NCI-H1105 (cell line): ENCODE results near the gene ZNF442.
"Not testable (repeated sequence)": the region's sequence is repeated elsewhere in the genome, so short reads cannot be mapped to it uniquely, and the experiment has no call there.

Source experiments
- DNase-seq: peaks from one replicate; lab custom pipeline; 2025; lab: John Stamatoyannopoulos, UW

The ZNF442 gene

DNA sequence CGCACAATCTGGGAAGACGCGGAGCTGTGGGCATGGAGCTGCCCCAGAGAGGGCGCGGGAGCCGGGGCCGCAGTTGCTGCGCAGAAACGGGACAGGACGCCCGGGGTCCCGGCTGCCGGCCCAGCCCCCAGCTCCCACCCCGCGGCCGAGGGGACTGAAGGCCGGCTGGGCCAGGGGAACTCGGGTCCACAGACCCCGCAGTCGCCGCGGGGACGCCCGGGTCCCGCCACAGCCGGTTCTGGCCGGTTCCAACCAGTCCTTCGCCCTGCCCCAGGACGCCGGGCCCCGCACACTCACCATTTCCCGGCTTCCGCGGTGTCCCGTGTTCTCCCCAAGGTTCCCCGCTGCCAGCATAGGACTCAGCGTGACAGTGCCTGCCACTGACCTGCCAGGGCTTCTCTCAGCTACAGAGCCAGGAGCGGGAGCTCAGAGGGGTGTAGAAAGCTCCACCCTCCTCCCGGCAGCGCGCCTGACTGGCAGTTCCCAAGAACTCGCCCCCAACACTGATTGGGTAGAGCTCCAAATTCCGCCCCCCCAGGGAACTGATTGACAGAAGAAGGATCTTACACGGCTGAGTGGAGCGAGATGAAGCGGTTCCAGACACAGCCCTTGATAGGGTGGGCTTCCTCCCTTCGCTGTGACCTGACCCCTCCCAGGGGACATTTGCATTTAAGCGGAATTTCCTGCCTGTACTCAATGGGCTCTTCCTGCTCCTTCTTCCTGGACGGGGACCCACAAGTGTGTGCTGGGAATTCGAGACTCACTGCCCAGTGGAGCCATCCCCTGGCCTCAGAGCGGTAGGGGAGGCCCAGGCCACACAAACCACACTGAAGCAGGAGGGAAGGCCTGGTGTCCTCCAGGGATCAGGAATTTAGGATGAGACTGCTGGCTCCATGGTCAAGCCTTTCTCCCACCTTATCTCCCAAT lies at the start of gene ZNF442:
Gene ZNF442, minus strand, starts transcription at position 448 of the 927 bp plus-strand sequence. CDS start 2,052 bp downstream, outside the sequence.
- DNase-seq = peak; percentile 94

DNA sequence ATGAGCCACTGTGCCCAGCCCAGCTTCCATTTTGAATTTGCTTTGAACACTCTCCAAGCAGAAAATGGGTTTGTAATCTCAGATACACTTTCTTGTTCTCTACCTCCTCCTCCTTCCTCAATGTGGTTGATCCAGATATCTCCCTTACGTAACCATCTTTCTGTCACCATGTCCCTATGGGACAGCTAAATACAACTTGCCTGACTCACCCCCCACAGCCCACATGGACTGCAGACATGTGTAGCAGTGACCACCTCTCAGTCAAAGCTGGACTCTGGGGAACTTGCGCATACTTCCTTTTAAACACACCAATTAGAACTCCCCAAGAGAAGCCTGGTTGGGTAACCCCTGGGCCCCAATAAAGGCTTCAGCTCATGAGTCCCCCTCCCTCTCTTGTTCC lies 46.4 kb upstream of the ZNF442 start:
- DNase-seq = no peak

DNA sequence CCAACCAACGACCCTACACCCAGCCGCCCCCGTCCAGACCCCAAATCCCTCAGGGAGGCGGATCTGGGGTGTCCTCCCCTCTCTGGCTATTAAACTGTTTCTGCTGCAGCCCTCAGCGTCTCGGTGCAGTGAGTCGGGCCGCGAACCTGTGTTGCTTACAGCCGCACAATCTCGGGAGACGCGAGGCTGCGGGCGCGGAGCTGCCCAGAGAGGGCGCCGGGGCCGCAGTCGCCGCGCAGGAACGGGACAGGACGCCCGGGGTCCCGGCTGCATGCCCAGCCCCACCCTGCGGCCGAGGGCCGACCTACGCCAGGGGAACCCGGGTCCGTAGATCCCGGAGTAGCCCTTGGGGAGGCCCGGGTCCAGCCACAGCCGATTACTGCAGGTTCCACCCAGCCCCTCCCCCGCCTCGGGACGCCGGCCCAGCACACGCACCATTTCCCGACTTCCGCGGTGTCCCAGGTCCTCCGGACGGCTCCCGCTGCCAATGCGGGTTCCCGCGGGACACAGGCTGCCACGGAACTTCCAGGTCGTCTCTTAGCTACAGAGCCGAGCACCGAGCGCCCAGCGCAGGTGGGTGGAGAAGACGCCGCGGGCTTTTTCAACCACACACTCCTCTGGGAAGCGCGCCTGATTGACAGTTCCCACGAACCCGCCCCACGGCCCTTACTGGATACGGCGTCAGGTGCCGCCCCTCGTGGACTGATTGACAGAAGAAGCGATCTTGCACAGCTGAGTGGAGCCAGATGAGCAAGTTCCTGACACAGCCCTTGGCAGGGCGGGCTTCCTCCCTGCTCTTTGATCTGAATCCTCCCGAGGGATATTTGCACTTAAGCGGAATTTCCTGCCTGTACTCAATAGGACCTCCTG lies 35.4 kb upstream of the ZNF442 start, which contains the start of gene ZNF799:
Gene ZNF799, minus strand, starts transcription at position 639 of the 870 bp plus-strand sequence. Its CDS starts 201 bp downstream, at position 438.
- peak; percentile 94 for DNase-seq

DNA sequence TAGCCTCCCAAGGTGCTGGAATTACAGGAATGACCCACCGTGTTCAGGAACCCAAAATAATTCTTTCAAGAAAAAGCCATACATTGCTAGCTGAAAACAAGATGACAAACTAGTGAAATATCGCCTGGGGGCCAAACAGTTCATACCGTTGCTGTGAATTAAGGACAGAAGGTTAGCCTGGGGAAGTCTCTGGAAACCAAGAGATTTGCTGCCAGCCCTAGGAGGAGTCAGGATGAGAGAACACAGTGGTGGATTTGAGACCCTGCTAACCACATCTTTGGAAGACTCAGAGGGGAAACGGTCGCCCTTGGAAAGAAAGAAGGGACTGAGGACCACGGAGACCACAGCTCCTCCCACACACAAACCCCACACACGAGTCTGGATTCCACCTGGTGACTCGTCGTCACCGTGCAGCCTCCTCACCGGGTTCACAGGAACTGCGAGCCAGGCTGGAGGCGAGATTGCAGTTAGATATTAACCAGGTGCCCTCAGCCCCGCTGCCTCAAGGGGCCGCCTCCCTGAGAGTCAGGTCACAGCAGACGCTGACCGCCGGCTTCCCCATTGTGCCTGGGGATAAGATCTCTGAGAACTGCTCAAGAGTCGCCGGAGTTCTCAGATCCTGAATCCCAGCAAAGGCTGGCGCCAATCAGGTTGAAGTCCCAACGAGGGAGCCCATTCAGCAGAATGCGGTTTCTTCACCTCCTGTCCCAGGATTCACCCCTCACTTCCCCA lies 34.6 kb upstream of the ZNF442 start:
- peak; percentile 2 for DNase-seq

DNA sequence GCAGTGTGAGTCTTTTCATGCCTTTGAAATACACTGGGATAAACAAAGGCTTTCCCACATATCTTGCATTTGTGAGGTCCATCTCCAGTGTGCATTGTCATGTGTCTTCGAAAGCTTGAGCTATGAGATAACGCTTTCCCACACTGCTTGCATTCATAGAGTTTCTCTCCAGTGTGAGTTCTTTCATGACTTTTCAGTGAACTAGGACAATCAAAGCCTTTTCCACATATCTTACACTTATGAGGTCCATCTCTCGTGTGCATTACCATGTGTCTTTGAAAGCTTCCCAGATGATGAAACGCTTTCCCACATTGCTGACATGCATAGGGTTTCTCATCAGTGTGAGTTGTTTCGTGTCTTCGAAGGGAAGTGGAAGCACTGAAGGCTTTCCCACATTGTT lies 25.7 kb upstream of the ZNF442 start:
- not testable (repeated sequence) for DNase-seq

DNA sequence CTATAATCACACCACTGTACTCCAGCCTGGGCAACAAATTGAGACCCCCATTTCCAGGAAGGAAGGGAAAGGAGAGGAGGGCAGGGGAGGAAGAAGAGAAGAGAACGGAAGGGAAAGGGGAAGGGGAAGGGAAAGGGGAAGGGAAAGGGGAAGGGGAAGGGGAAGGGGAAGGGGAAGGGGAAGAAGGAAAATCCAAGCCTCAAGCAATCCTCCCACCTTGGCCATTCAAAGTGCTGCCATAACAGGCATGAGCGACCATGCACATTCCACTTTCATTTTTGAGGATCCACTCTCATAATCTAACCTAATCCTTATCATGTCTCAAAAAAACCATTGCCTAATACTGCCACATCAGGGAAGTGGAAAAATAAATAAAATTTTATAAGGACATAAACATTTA lies 20.9 kb upstream of the ZNF442 start:
- DNase-seq = not testable (repeated sequence)

DNA sequence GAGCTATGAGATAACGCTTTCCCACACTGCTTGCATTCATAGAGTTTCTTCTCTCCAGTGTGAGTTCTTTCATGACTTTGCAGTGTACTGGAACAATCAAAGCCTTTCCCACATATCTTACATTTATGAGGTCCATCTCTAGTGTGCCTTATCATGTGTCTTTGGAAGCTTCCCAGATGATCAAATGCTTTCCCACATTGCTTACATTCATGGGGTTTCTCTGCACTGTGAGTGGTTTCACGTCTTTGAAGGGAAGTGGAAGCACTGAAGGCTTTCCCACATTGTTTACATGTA lies 14.9 kb upstream of the ZNF442 start:
- DNase-seq = no peak

DNA sequence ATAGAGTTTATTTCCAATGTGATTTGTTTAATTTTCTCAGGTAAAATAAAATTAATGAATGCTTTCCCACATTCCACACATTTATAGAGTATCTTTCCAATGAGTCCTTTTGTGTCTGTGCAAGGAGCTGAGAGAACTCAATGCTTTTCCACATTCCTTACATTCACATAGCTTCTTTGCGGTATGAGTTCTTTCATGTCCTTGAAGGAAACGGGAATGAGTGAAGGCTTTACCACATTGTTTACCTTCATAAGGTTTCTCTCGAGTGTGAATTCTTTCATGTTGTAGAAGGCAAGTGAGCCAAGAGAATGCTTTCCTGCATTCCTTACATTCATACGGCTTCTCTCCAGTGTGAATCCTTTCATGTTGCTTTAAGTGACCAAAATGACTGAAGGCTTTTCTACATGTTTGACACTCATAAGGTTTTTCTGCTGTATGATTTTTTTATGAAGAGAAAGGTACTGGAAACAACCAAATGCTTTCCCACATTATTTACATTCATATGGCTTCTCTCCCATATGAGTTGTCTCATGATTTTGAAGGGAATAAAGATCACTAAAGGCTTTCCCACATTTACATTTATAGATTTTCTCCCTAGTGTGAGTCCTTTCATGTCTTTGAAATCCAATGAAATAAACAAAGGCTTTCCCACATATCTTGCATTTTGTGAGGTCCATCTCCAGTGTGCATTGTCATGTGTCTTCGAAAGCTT lies 14.4 kb upstream of the ZNF442 start:
- no peak for DNase-seq

DNA sequence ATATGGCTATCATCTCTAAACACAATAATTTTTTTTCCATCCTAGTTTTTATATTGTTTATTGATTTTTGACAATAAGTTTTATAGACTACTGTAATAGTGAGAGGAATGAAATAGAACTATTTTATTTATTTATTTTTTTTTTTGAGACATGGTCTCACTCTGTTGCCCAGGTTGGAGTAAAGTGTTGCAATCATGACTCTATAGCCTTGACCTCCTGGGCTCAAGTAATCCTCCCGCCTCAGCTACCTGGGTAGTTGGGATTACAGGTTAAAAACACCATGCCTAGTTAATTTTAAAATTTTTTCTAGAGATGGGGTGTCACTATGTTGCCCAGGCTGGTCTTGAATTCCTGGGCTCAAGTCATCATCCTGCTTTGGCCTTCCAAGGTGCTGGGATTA lies 8.5 kb upstream of the ZNF442 start:
- DNase-seq = no peak

DNA sequence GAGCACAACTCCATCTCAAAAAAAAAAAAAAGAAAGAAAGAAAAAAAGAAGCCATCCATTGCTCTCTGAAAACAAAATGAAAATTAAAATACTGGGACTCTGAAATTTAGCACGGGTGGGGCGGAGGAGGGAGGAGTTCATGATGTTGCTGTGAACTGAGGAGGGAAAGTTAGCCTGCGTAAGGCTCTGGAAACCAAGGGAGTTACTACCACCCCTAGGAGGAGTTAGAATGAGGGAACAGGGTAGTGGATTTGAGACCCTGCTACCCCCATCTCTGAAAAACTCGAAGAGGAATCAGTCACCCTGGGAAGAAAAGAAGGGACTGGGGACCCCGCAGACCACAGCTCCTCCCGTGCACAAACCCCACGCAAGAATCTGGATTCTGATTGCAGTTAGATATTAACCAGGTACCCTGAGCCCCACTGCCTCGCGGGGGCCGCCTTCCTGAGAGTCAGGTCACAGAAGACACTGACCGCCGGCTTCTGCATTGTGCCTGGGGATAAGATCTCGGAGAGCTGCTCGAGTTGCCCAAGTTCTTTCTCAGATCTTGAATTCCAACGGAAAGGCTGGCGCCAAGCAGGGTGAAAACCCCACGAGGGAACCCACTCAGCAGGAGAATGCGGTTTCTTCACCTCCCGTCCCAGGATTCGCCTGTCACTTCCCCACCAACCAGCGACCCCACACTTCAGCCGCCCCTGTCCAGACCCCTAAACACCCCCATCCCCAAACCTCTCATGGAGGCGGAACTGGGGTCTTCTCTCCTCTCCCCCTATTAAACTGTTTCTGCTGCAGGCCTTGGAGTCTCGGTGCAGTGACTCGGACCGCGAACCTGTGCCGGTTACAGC lies 870 bp downstream of the ZNF442 start:
- DNase-seq = no peak

DNA sequence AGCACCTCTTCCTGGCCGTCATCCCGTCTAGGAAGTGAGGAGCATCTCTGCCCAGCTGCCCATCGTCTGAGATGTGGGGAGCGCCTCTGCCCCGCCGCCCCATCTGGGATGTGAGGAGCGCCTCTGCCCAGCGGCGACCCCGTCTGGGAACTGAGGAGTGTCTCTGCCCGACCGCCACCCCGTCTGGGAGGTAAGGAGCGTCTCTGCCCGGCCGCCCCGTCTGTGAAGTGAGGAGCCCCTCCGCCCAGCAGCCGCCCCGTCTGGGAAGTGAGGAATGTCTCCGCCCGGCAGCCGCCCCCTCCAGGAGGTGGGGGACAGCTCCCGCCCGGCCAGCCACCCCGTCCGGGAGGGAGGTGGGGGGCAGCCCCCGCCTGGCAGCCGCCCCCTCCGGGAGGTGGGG lies 3.2 kb downstream of the ZNF442 start:
- DNase-seq = not testable (repeated sequence)

DNA sequence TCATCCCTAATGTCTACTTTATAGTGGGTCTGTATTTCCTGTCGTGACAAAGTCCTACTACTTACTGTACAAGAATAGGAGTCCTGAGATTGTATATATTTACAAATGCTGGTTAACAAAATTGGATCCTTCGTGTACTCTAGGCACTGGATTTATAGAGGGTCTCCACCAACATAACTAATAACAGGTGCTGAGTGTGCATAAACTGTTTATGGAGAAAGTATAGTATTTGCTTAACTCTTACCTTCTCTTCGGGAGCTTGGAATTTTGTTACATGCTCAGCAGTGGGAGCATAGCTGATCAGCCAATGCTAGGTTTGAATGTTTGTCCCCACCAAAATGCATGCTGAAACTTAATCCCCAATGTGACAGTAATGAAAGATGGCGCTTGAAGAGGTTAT lies 12.1 kb downstream of the ZNF442 start:
- DNase-seq = no peak

DNA sequence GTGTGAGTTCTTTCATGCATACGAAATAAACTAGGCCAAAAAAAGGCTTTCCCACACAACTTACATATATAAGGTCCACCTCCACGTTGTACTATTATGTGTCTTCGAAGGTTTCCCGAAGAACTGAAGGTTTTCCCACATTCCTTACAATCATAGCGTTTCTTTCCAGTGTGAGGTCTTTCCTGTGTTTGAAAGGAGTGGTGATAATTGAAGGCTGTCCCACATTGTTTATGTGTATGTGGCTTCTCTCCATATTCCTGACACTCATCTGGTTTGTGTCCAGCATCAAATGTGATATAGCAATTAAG lies 14.6 kb downstream of the ZNF442 start:
- DNase-seq = no peak

DNA sequence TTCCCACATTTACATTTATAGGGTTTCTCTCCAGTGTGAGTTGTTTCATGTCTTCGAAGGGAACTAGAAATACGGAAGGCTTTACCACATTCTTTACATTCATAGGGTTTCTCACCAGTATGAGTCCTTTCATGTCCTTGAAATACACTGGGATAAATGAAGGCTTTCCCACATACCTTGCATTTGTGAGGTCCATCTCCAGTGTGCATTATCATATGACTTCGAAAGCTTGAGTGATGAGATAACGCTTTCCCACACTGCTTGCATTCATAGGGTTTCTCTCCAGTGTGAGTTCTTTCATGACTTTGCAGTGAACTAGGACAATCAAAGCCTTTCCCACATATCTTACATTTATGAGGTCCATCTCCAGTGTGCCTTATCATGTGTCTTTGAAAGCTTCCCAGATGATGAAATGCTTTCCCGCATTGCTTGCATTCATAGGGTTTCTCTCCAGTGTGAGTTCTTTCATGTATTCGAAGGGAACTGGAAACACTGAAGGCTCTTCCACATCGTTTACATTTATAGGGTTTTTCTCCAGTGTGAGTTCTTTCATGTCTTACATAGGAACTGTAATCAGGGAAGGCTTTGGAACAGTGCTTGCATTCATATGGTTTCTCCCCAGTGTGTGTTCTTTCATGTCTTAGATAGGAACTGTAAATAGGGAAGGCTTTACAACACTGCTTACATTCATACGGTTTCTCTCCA lies 15.1 kb downstream of the ZNF442 start:
- DNase-seq = no peak

DNA sequence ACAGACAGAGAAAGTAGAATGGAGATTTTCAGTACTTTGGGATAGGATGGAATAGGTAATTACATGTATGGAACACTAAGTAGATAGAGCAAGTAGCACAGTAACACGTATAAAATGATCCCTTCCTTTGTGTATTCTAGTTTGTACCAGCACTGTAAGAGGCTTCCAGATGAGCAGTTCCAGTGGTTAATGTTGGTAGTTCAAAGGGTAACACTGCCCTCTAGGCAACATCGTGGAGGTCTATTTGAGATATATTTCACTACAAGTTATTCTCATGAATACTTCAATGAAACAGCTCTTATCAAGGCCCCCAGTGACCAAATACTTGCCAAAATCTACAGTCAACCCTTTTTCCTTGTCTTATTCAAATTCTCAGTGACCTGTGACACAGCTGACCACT lies 18.6 kb downstream of the ZNF442 start:
- no peak for DNase-seq

DNA sequence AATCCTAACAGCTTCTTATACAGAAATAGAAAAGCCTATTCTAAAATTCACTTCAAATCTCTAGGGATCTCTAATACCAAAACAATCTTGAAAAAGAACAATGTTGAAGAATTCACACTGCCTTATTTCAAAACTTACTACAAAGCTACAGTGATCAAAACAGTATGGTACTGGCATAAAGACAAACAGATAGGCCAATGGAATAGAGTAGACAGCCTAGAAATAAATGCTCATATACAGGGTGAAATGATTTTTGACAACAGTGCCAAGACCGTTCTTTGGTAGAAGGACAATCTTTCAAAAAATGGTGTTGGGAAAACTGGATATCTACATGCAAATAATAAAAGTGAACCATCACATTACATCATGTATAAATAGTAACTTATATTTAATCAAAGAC lies 20.3 kb downstream of the ZNF442 start:
- DNase-seq = no peak

DNA sequence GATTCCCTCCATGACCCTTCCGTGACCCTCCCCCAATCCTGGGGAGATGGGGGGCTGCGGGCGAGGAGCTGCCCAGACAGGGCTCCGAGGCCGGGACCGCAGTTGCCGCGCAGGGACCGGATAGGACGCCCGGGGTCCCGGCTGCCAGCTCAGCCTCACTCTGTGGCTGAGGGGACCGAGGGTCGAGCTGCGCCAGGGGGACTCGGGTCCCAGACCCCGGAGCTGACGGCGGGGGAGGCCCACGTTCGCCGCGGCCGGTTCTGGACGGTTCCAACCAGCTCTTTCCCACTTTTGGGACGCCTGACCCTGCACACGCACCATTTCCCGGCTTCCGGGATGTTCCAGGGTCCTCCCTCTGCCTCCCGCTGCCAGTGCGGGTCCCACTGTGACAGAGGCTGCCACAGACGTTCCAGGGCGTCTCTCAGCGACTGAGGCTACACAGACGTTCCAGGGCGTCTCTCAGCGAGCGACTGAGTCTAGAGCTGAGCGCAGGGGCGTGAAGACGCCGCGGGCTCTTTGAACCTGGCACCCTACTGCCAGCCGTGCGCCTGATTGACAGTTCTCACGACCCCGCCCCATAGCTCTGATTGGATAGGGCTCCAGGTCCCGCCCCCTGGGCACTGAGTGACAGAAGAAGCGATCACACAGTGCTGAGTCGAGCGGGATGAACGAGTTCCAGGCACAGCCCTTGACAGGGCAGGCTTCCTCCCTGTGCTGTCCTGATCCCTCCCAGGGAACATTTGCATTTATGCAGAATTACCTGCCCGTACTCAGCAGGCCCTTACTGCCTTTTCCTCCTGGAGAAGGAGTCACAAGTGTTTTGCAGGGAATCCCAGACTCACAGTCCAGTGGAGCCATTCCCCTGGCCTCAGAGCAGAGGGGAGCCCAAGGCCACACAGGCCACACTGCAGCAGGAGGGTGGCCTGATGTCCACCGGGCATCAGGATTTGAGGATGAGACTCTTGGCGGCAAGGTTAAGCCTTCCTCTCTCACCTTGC lies 32.0 kb downstream of the ZNF442 start, which contains the start of gene ZNF563:
Gene ZNF563, minus strand, starts transcription at position 472 of the 998 bp plus-strand sequence. Its CDS starts 151 bp downstream, at position 321.
- DNase-seq = peak; percentile 98

DNA sequence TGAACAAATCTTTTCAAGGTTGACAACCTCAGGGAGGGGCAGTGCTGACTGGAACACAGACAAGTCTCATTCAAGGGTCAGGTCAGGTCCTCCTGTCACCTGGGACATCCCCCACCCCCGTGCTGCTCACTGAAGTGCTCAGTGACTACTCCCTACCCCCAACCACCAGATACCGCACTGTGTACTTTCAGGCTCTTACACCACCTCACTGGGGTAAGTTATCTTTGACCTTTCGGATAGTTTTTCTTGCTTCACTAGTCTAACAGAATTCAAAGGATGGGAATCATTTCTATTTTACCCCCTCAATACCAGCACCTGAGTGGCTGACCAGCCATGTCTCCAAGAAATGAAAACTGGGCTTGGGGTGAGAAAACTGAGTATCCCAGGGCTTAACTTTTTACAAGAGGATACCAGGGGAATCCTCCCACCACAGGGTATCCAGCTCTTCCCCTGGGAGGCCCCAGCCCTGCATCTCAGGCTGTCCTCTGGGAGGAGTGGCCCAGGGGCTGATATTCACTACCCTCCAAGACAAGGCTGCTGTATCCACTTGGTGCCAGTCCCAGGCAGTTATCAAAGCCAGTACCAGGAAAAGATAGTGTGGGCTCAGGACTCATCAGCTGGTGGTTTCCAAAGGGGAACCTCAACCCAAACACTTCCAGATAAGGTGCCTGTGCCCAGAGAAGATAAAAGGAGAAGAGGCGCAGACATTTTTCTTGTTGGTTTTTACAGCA lies 34.1 kb downstream of the ZNF442 start:
- no peak for DNase-seq
